Adrenal gland (tissue), 5 donors: ENCODE results near the gene OR6Q1.

ENCODE experiments used
- POLR2A ChIP-seq, 2 donors: fragments of 450-650 bp; IDR thresholded peaks; one replicate each; pipeline ENCODE4 v1.6.1; 2017; ENCODE audit warnings: antibody characterized with exemption in 2 of 2, mild to moderate bottlenecking in 2 of 2, moderate library complexity in 1 of 2
- TF ChIP-seq, protein P1 (sequence below), 6 experiments: fragments of 450-650 bp in 4 of 6; fragments of 200-600 bp in 2 of 6; sonication (generic) in 1 of 6; IDR thresholded peaks; 1 replicate in 5 of 6; 2 replicates in 1 of 6; pipeline versions ENCODE4 v1.5.1 to v1.8.0; 2016 to 2021; ENCODE audit warnings: antibody characterized with exemption in 6 of 6, mild to moderate bottlenecking in 2 of 6, moderate library complexity in 1 of 6
- donor health status: DM: no; HTN: no; CAD: no.

- TF ChIP-seq, protein P1, sequence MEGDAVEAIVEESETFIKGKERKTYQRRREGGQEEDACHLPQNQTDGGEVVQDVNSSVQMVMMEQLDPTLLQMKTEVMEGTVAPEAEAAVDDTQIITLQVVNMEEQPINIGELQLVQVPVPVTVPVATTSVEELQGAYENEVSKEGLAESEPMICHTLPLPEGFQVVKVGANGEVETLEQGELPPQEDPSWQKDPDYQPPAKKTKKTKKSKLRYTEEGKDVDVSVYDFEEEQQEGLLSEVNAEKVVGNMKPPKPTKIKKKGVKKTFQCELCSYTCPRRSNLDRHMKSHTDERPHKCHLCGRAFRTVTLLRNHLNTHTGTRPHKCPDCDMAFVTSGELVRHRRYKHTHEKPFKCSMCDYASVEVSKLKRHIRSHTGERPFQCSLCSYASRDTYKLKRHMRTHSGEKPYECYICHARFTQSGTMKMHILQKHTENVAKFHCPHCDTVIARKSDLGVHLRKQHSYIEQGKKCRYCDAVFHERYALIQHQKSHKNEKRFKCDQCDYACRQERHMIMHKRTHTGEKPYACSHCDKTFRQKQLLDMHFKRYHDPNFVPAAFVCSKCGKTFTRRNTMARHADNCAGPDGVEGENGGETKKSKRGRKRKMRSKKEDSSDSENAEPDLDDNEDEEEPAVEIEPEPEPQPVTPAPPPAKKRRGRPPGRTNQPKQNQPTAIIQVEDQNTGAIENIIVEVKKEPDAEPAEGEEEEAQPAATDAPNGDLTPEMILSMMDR (IDR thresholded peaks at IDR 0.05): no peak
- no peak for TF ChIP-seq POLR2A (IDR thresholded peaks at IDR 0.05)
Measured at GRCh38 chr11:58075781-58076180, 45.0 kb downstream of the OR6Q1 start.
